ENCODE results near the gene SDC4.

GRCh38 chr20:45365444-45365970 is 17.3 kb upstream of the SDC4 start:
- TF ChIP-seq, protein P1, sequence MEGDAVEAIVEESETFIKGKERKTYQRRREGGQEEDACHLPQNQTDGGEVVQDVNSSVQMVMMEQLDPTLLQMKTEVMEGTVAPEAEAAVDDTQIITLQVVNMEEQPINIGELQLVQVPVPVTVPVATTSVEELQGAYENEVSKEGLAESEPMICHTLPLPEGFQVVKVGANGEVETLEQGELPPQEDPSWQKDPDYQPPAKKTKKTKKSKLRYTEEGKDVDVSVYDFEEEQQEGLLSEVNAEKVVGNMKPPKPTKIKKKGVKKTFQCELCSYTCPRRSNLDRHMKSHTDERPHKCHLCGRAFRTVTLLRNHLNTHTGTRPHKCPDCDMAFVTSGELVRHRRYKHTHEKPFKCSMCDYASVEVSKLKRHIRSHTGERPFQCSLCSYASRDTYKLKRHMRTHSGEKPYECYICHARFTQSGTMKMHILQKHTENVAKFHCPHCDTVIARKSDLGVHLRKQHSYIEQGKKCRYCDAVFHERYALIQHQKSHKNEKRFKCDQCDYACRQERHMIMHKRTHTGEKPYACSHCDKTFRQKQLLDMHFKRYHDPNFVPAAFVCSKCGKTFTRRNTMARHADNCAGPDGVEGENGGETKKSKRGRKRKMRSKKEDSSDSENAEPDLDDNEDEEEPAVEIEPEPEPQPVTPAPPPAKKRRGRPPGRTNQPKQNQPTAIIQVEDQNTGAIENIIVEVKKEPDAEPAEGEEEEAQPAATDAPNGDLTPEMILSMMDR (IDR thresholded peaks at IDR 0.05): no peak
- TF ChIP-seq POLR2A (IDR thresholded peaks at IDR 0.05): no peak
